GM18526 (cell line): ENCODE measurements around the gene GUCD1.

Experiments
- POLR2A ChIP-seq: IDR thresholded peaks from 3 replicates; pipeline ENCODE4 v1.6.1; 2011; ENCODE audit not compliant: insufficient read length; ENCODE audit errors: extremely low read depth

Gene GUCD1

GRCh38 chr22:24589518-24590030, 34.6 kb upstream of the GUCD1 start:
- no peak for TF ChIP-seq POLR2A

GRCh38 chr22:24588757-24589481, 34.0 kb upstream of the GUCD1 start:
- no peak for TF ChIP-seq POLR2A

- TF ChIP-seq POLR2A, result no peak
Observed at GRCh38 chr22:24588381-24588756, 33.4 kb upstream of the GUCD1 start.

GRCh38 chr22:24587948-24588347, 33.0 kb upstream of the GUCD1 start:
- no peak for TF ChIP-seq POLR2A

GRCh38 chr22:24587251-24587650, 32.3 kb upstream of the GUCD1 start:
- no peak for TF ChIP-seq POLR2A

- TF ChIP-seq POLR2A, result no peak
Observed at GRCh38 chr22:24585927-24586546, 31.1 kb upstream of the GUCD1 start.

- TF ChIP-seq POLR2A, result no peak
Observed at GRCh38 chr22:24585461-24585860, 30.5 kb upstream of the GUCD1 start.

- no peak for TF ChIP-seq POLR2A
Observed at GRCh38 chr22:24584871-24585411, 30.0 kb upstream of the GUCD1 start.

- no peak for TF ChIP-seq POLR2A
Observed at GRCh38 chr22:24584166-24584790, 29.3 kb upstream of the GUCD1 start.

- no peak for TF ChIP-seq POLR2A
Observed at GRCh38 chr22:24583221-24584165, 28.6 kb upstream of the GUCD1 start.

GRCh38 chr22:24582056-24582814, 27.3 kb upstream of the GUCD1 start:
- no peak for TF ChIP-seq POLR2A

GRCh38 chr22:24580276-24580675, 25.3 kb upstream of the GUCD1 start:
- no peak for TF ChIP-seq POLR2A

GRCh38 chr22:24579258-24579601, 24.3 kb upstream of the GUCD1 start:
- TF ChIP-seq POLR2A, result no peak
